ENCODE measurements around the gene MYRF. TPM values are rescaled to one million over a fixed set of nuclear protein-coding genes. Genes with fewer than 3 reads are reported as not detected.

Gene MYRF
- total and polyA plus RNA-seq, 9 of the 15 experiments (the other 6 are each of a cell fraction or from before 2014, with no cell fraction given): 2.3 to 25.8 (median 7.1) TPM

GRCh38 chr11:61800331-61801281, 48.2 kb downstream of the MYRF start (continued):
- TF ChIP-seq BCLAF1 (IDR thresholded peaks at IDR 0.05; ENCODE audit: borderline replicate concordance in 1 of 2, control insufficient read depth in 1 of 2, low read depth in 2 of 2, low read length in 1 of 2): no peak
- 0 out of 2 replicates have a peak, but pooled peaks have one; percentile 53 for TF ChIP-seq MBD2 (IDR thresholded peaks at IDR 0.05; ENCODE audit: borderline replicate concordance, low read depth)
- no peak for TF ChIP-seq ZNF668 (CRISPR knock-in tag; IDR thresholded peaks at IDR 0.05)
- TF ChIP-seq SMAD1 (IDR thresholded peaks at IDR 0.05; ENCODE audit: low read depth, low read length, partially characterized antibody): no peak
- TF ChIP-seq EHMT2 (IDR thresholded peaks at IDR 0.05): peak; percentile 20; the same call in 1 of the 2 replicates
- TF ChIP-seq ZBTB12 (CRISPR knock-in tag; IDR thresholded peaks at IDR 0.05): no peak
- peak; percentile 36; the same call in 1 of the 2 replicates for TF ChIP-seq KAT7 (CRISPR knock-in tag; IDR thresholded peaks at IDR 0.05; ENCODE audit: borderline replicate concordance)
- no peak for TF ChIP-seq RBM34 (IDR thresholded peaks at IDR 0.05; ENCODE audit: borderline replicate concordance, insufficient read depth, low read length)
- peak; percentile 73; the same call in 1 of the 2 replicates for TF ChIP-seq GATAD2A (IDR thresholded peaks at IDR 0.05)
- TF ChIP-seq TEAD4 (IDR thresholded peaks at IDR 0.05; ENCODE audit: low read length): peak; percentile 97
- TF ChIP-seq TEAD4 (CRISPR knock-in tag; IDR thresholded peaks at IDR 0.05; ENCODE audit: borderline replicate concordance): no peak
- no peak for TF ChIP-seq ZNF512 (tag; IDR thresholded peaks at IDR 0.05)
- TF ChIP-seq HDAC2 (IDR thresholded peaks at IDR 0.05): peak; percentile 72
- peak; percentile 48; the same call in 1 of the 2 replicates for TF ChIP-seq CREM (IDR thresholded peaks at IDR 0.05; ENCODE audit: low read depth)
- TF ChIP-seq MEIS2 (IDR thresholded peaks at IDR 0.05; ENCODE audit: partially characterized antibody): peak; percentile 67
- peak; percentile 43; the same call in 1 of the 2 replicates for TF ChIP-seq ZNF274 (IDR thresholded peaks at IDR 0.05; ENCODE audit: borderline replicate concordance, low read depth, low read length)
- TF ChIP-seq CBFA2T2 (conservative IDR thresholded peaks at IDR 0.05): peak; percentile 96
- 0 out of 2 replicates have a peak, but pooled peaks have one; percentile 29 for TF ChIP-seq RBFOX2 (IDR thresholded peaks at IDR 0.05; ENCODE audit: low read depth, low read length)
- peak; percentile 30 to 76; a peak in 2 of 4 replicates for TF ChIP-seq TBL1XR1 (IDR thresholded peaks at IDR 0.05; ENCODE audit: low read length in 2 of 2)
- no peak for TF ChIP-seq NR2C1 (IDR thresholded peaks at IDR 0.05)
- TF ChIP-seq NR2C1 (tag; IDR thresholded peaks at IDR 0.05): 0 out of 2 replicates have a peak, but pooled peaks have one; percentile 24

Data from K562 (cell line).